Neural cell (in vitro differentiated cells): ENCODE data around the gene RNF213. TPM values are rescaled to one million over a fixed set of nuclear protein-coding genes. Genes with fewer than 3 reads are reported as not detected.

ENCODE experiments used
- H2AFZ ChIP-seq: fragments of 200-600, 300-800 bp; sonication (generic), shearing (Covaris generic); 2 replicates; pipeline ENCODE4 v1.6.0; 2014; ENCODE audit warnings: low read depth, mild to moderate bottlenecking, antibody characterized with exemption, low read length, moderate library complexity
- H3F3A ChIP-seq: fragments of 200-600 bp; shearing (Covaris generic); 2 replicates; pipeline ENCODE4 v1.6.1; 2016; ENCODE audit warnings: mild to moderate bottlenecking, moderate library complexity, mixed read lengths, antibody characterized with exemption, low read length; ENCODE audit not compliant: insufficient read depth, poor library complexity, severe bottlenecking
- H3K27ac ChIP-seq: fragments of 200-600, 300-800 bp; sonication (generic), shearing (Covaris generic); 2 replicates; pipeline ENCODE4 v1.5.1; 2014; ENCODE audit warnings: mild to moderate bottlenecking, low read length, moderate library complexity
- H3K27me3 ChIP-seq: fragments of 300-800, 200-600 bp; sonication (generic), shearing (Covaris generic); 2 replicates; pipeline ENCODE4 v1.6.0; 2014; ENCODE audit warnings: mild to moderate bottlenecking, low read depth, low read length, moderate library complexity; ENCODE audit not compliant: insufficient read depth
- H3K36me3 ChIP-seq: fragments of 300-800, 200-600 bp; sonication (generic), shearing (Covaris generic); 2 replicates; pipeline ENCODE4 v1.5.1; 2014; ENCODE audit warnings: mild to moderate bottlenecking, antibody characterized with exemption, low read length, moderate library complexity; ENCODE audit not compliant: insufficient read depth
- H3K4me2 ChIP-seq: fragments of 300-800, 200-600 bp; sonication (generic), shearing (Covaris generic); 2 replicates; pipeline ENCODE4 v1.6.0; 2014; ENCODE audit warnings: mild to moderate bottlenecking, low read length
- H3K4me3 ChIP-seq: fragments of 300-800, 200-600 bp; sonication (generic), shearing (Covaris generic); 2 replicates; pipeline ENCODE4 v1.5.1; 2014; ENCODE audit warnings: mild to moderate bottlenecking, low read length, moderate library complexity
- H3K79me2 ChIP-seq: fragments of 200-600 bp; shearing (Covaris generic); replicated peaks from 2 replicates; pipeline ENCODE4 v1.6.0; 2014; ENCODE audit warnings: mild to moderate bottlenecking, low read length, moderate library complexity; ENCODE audit not compliant: insufficient read depth
- H3K9ac ChIP-seq: fragments of 300-800, 200-600 bp; sonication (generic), shearing (Covaris generic); 2 replicates; pipeline ENCODE4 v1.6.1; 2016; ENCODE audit warnings: mild to moderate bottlenecking, low read length, mixed read lengths
- H3K9me2 ChIP-seq: fragments of 200-600 bp; shearing (Covaris generic); 2 replicates; pipeline ENCODE4 v1.6.1; 2016; ENCODE audit warnings: mild to moderate bottlenecking, low read length, mixed read lengths; ENCODE audit not compliant: insufficient read depth
- H3K9me3 ChIP-seq: fragments of 200-600, 300-800 bp; sonication (generic), shearing (Covaris generic); 2 replicates; pipeline ENCODE4 v1.6.1; 2016; ENCODE audit warnings: mild to moderate bottlenecking, mixed run types, low read length, moderate library complexity, mixed read lengths
- H4K20me1 ChIP-seq: fragments of 200-600 bp; shearing (Covaris generic); 2 replicates; pipeline ENCODE4 v1.6.1; 2016; ENCODE audit warnings: mild to moderate bottlenecking, mixed run types; ENCODE audit not compliant: insufficient read depth
- CTCF ChIP-seq: fragments of 450-650 bp; IDR thresholded peaks from 2 replicates; pipeline ENCODE4 v1.5.1; 2014; ENCODE audit warnings: antibody characterized with exemption, mild to moderate bottlenecking, moderate library complexity; ENCODE audit not compliant: poor library complexity, severe bottlenecking
- EP300 ChIP-seq: fragments of 450-650 bp; conservative IDR thresholded peaks from 2 replicates; pipeline ENCODE4 v1.6.1; 2014; ENCODE audit warnings: antibody characterized with exemption, mild to moderate bottlenecking, moderate library complexity; ENCODE audit not compliant: poor library complexity, severe bottlenecking
- EZH2 ChIP-seq: fragments of 200-600, 300-800 bp; shearing (Covaris generic), sonication (generic); IDR thresholded peaks from 2 replicates; pipeline ENCODE4 v1.6.1; 2014; ENCODE audit warnings: antibody characterized with exemption, low read length, borderline replicate concordance, mild to moderate bottlenecking; ENCODE audit not compliant: insufficient read depth, poor library complexity, severe bottlenecking
- MXI1 ChIP-seq: fragments of 450-650 bp; conservative IDR thresholded peaks from 2 replicates; pipeline ENCODE4 v1.6.1; 2014; ENCODE audit warnings: antibody characterized with exemption, mild to moderate bottlenecking; ENCODE audit not compliant: poor library complexity, severe bottlenecking
- POLR2AphosphoS5 ChIP-seq: IDR thresholded peaks from 2 replicates; pipeline ENCODE4 v1.6.1; 2012
- RAD21 ChIP-seq: fragments of 450-650 bp; conservative IDR thresholded peaks from 2 replicates; pipeline ENCODE4 v1.6.1; 2014; ENCODE audit warnings: antibody characterized with exemption, mild to moderate bottlenecking, moderate library complexity
- REST ChIP-seq: IDR thresholded peaks from 2 replicates; pipeline ENCODE4 v1.6.1; 2012; ENCODE audit warnings: borderline replicate concordance
- SMC3 ChIP-seq: fragments of 450-650 bp; conservative IDR thresholded peaks from 2 replicates; pipeline ENCODE4 v1.6.1; 2014; ENCODE audit warnings: antibody characterized with exemption, mild to moderate bottlenecking, moderate library complexity; ENCODE audit not compliant: poor library complexity
- TAF1 ChIP-seq: IDR thresholded peaks from 2 replicates; pipeline ENCODE4 v1.6.1; 2012; ENCODE audit warnings: low read depth
- polyA plus RNA-seq: library from polyadenylated mRNA; depleted of rRNA; stranded (reverse); fragments of >200 nt; gene quantifications from 2 replicates; pipeline ENCODE4 v1.2.3, GENCODE V29; 2014

RNF213 gene
- polyA plus RNA-seq, 1 donor from 2014 or later, result 1.5 TPM

- no peak overlapping the region for H3K9ac ChIP-seq
- H3F3A ChIP-seq, result no peaks in the 10 kb centered on the region
- no peak overlapping the region for H3K4me3 ChIP-seq
- peaks cover 23% of the 10 kb centered on the region for H3K79me2 ChIP-seq
- no peaks in the 10 kb centered on the region for H3K27me3 ChIP-seq
- H3K36me3 ChIP-seq, result no peaks in the 10 kb centered on the region
- no peak for TF ChIP-seq EZH2
- TF ChIP-seq POLR2AphosphoS5, result no peak
- TF ChIP-seq SMC3, result no peak
- no peak for TF ChIP-seq EP300
- H4K20me1 ChIP-seq, result no peaks in the 10 kb centered on the region
- H2AFZ ChIP-seq, result no peak overlapping the region
- no peak overlapping the region for H3K27ac ChIP-seq
- H3K4me2 ChIP-seq, result no peak overlapping the region
- H3K9me2 ChIP-seq, result no peaks in the 10 kb centered on the region
- H3K9me3 ChIP-seq, result no peaks in the 10 kb centered on the region
Observed at GRCh38 chr17:80418589-80418988, 157.9 kb downstream of the RNF213 start.

GRCh38 chr17:80419255-80419654, 158.6 kb downstream of the RNF213 start:
- Histone ChIP-seq H3K27me3 (no peaks in the 10 kb centered on the region), H3K9me2 (no peaks in the 10 kb centered on the region), H3K9ac (peak overlapping the region; percentile 38), H3K27ac (peak overlapping the region; percentile 62), H3K4me2 (no peak overlapping the region), H4K20me1 (no peaks in the 10 kb centered on the region), H3K4me3 (peak overlapping the region; percentile 34), H2AFZ (no peak overlapping the region), H3K36me3 (no peaks in the 10 kb centered on the region), H3K9me3 (no peaks in the 10 kb centered on the region), H3K79me2 (peaks cover 17% of the 10 kb centered on the region), H3F3A (no peaks in the 10 kb centered on the region)
- TF ChIP-seq REST, result no peak
- TF ChIP-seq TAF1, result no peak
- no peak for TF ChIP-seq EP300
- TF ChIP-seq MXI1, result no peak
- TF ChIP-seq CTCF, result no peak
- TF ChIP-seq RAD21, result no peak
- TF ChIP-seq EZH2, result no peak
- no peak for TF ChIP-seq POLR2AphosphoS5
- TF ChIP-seq SMC3, result no peak
